Measurements from ENCODE around the gene ZNF532.
"Not testable (repeated sequence)": the region's sequence is repeated elsewhere in the genome, so short reads cannot be mapped to it uniquely, and the experiment has no call there.

The ZNF532 gene

GRCh38 chr18:58903533-58903932 lies 38.9 kb downstream of the ZNF532 start:
- no peak for DNase-seq

- DNase-seq = no peak
Observed at GRCh38 chr18:58905777-58906428, 41.2 kb downstream of the ZNF532 start.

GRCh38 chr18:58908006-58908405 lies 43.3 kb downstream of the ZNF532 start:
- DNase-seq = no peak

- no peak for DNase-seq
Observed at GRCh38 chr18:58909521-58909920, 44.8 kb downstream of the ZNF532 start.

- no peak for DNase-seq
Observed at GRCh38 chr18:58911241-58911640, 46.6 kb downstream of the ZNF532 start.

- DNase-seq = no peak
Observed at GRCh38 chr18:58911766-58912165, 47.1 kb downstream of the ZNF532 start.

GRCh38 chr18:58915006-58915799 lies 50.5 kb downstream of the ZNF532 start:
- no peak for DNase-seq

- DNase-seq = no peak
Observed at GRCh38 chr18:58915995-58916394, 51.3 kb downstream of the ZNF532 start.

- not testable (repeated sequence) for DNase-seq
Observed at GRCh38 chr18:58919934-58920333, 55.3 kb downstream of the ZNF532 start.

- DNase-seq = no peak
Observed at GRCh38 chr18:58922995-58923394, 58.3 kb downstream of the ZNF532 start.

- no peak for DNase-seq
Observed at GRCh38 chr18:58924473-58924872, 59.8 kb downstream of the ZNF532 start.

- no peak for DNase-seq
Observed at GRCh38 chr18:58927659-58928058, 63.0 kb downstream of the ZNF532 start.

- no peak for DNase-seq
Observed at GRCh38 chr18:58928386-58928785, 63.7 kb downstream of the ZNF532 start.

- no peak for DNase-seq
Observed at GRCh38 chr18:58929206-58929605, 64.5 kb downstream of the ZNF532 start.

- DNase-seq = no peak
Observed at GRCh38 chr18:58934356-58934755, 69.7 kb downstream of the ZNF532 start.

- DNase-seq = no peak
Observed at GRCh38 chr18:58934933-58935577, 70.4 kb downstream of the ZNF532 start.

GRCh38 chr18:58937071-58937886 lies 72.6 kb downstream of the ZNF532 start:
- peak; percentile 82 for DNase-seq

GRCh38 chr18:58937887-58938267 lies 73.2 kb downstream of the ZNF532 start:
- no peak for DNase-seq

GRCh38 chr18:58941426-58942099 lies 76.9 kb downstream of the ZNF532 start:
- no peak for DNase-seq

- no peak for DNase-seq
Observed at GRCh38 chr18:58943896-58944295, 79.2 kb downstream of the ZNF532 start.

GRCh38 chr18:58947136-58947732 lies 82.6 kb downstream of the ZNF532 start:
- DNase-seq = no peak

GRCh38 chr18:58949031-58949430 lies 84.4 kb downstream of the ZNF532 start:
- DNase-seq = no peak
